Upper lobe of left lung (tissue), 4 donors: ENCODE measurements around the gene SGCG.

ENCODE experiments used
- CTCF ChIP-seq, 6 experiments: fragments of 450-650 bp in 4 of 6; fragments of 200-600 bp in 2 of 6; sonication (generic) in 2 of 6; IDR thresholded peaks; one replicate each; pipeline ENCODE4 v1.5.1; 2016 to 2019; ENCODE audit warnings: antibody characterized with exemption in 6 of 6
- POLR2A ChIP-seq, 4 donors: fragments of 450-650 bp; IDR thresholded peaks; one replicate each; pipeline ENCODE4 v1.5.1; 2016 to 2017; ENCODE audit warnings: antibody characterized with exemption in 4 of 4, mild to moderate bottlenecking in 2 of 4
- POLR2AphosphoS5 ChIP-seq, 2 donors: sonication (generic); formaldehyde crosslinking; IDR thresholded peaks; one replicate each; pipeline ENCODE4 v1.5.1; 2017; ENCODE audit warnings: antibody characterized with exemption in 2 of 2

- TF ChIP-seq CTCF (IDR thresholded peaks at IDR 0.05) = no peak
- no peak for TF ChIP-seq POLR2AphosphoS5 (IDR thresholded peaks at IDR 0.05)
- TF ChIP-seq POLR2A (IDR thresholded peaks at IDR 0.05) = no peak
Observed at GRCh38 chr13:23344931-23345595, 164.3 kb downstream of the SGCG start.
